BJ (cell line): Measurements from ENCODE around the gene AP3D1. TPM values are rescaled to one million over a fixed set of nuclear protein-coding genes. Genes with fewer than 3 reads are reported as not detected.

ENCODE experiments used
- CTCF ChIA-PET: fragments of 350-600 bp; formaldehyde crosslinking; extraction: SDS; loops from one replicate; lab custom pipeline; 2021; ENCODE audit warnings: antibody characterized with exemption, inconsistent platforms; lab: Yijun Ruan, JAX
- POLR2A ChIA-PET: fragments of 300-600 bp; sonication (Branson Sonifier 250); formaldehyde crosslinking; extraction: SDS; loops from one replicate; lab custom pipeline; 2021; ENCODE audit warnings: antibody characterized with exemption; lab: Charles Lee
- DNase-seq: peaks from one replicate; pipeline ENCODE4 v3.0.0-alpha.2; 2011; ENCODE audit warnings: low read depth
- H3K27me3 ChIP-seq: 2 replicates; pipeline ENCODE4 v1.6.0; 2011; ENCODE audit warnings: low read length; ENCODE audit not compliant: control insufficient read depth, insufficient read depth
- H3K36me3 ChIP-seq: 2 replicates; pipeline ENCODE4 v1.5.1; 2011; ENCODE audit warnings: low read length; ENCODE audit not compliant: control insufficient read depth, insufficient read depth
- H3K4me3 ChIP-seq: 2 replicates; pipeline ENCODE4 v1.5.1; 2011; ENCODE audit warnings: low read depth, mild to moderate bottlenecking, control low read depth, low read length
- polyA plus RNA-seq: library from polyadenylated mRNA; depleted of rRNA; stranded (reverse); fragments of >200 nt; gene quantifications from 2 replicates; pipeline ENCODE4 v1.2.3, GENCODE V29; 2011
- TF ChIP-seq, protein P1 (sequence below): IDR thresholded peaks from 2 replicates; pipeline ENCODE4 v1.5.1; 2011; ENCODE audit warnings: low read depth, mild to moderate bottlenecking, control low read depth, inconsistent platforms, low read length, moderate library complexity; ENCODE audit not compliant: insufficient read depth

The AP3D1 gene
- polyA plus RNA-seq, 1 experiment, result 122 TPM

DNA sequence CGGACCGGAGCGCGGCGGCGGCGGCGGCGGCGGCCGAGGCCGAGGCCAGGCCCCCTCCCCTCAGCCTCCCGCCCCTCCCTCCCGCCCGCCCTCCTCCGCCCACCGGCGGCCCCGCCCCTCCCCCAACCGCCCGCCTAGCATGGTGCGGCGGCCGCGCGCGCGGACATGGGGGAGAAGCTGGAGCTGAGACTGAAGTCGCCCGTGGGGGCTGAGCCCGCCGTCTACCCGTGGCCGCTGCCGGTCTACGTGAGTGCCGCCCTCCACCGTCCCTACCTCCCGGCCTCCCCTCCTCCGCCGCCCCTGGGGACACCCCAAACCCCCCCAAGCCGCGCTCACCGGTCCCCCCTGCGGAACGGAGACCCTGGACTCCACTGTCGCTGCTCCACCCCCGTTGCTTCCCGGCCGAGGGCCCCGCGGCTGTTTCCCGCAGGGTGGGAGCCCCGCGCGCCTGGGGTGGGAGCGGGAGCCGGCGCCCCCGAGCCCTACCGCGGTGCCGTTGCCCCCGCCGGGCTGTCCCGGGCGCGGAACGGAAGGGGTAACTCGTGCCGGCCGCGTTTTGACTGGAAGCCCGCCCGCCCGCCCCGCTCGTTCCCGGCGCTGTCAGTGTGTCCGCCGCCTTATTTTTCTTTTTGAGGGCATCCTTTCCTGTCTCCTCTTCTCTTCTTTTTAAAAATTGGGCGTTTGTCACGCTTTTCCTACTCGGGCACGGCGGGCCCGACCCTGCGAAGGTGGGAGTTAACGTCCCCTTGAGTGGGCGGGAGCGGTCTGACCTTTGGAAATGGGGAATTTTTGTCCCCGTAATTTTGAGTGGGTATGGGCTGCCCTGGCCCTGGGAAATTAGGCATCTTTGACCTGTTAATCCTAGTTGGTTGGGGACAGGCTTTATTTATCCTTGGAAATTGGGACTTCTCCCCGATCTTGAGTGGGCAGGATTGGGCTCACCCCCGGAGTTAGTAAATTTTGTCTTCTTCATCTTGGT lies 12.9 kb upstream of the AP3D1 start:
- POLR2A ChIA-PET, result interaction anchor here (0.5 kb wide), 1 partner anchor 72 kb away, joined by 3 read pairs; the partner anchor contains the start of gene PLEKHJ1
- no peak for DNase-seq

DNA sequence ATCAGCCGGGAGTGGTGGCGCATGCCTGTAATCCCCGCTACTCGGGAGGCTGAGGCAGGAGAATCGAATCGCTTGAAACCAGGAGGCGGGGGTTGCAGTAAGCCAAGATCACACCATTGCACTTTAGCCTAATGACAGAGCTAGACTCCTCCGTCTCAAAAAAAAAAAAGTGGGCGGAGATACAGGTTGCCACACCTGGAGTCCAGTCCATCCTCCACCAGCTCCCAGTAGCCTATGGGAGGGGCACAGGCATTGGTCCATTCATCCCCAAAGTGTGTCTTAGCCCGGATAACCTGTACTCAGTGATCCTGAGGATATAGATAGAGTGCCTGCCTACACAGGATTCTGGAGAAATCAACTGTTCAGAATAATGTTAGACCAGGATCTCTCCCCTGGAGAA lies 9.0 kb upstream of the AP3D1 start:
- no peak for DNase-seq
- ChIA-PET CTCF (interaction anchor here (0.7 kb wide), 1 partner anchor 84 kb away, joined by 3 read pairs; no protein-coding TSS in a partner anchor), POLR2A (no interaction called here)
- TF ChIP-seq, protein P1, sequence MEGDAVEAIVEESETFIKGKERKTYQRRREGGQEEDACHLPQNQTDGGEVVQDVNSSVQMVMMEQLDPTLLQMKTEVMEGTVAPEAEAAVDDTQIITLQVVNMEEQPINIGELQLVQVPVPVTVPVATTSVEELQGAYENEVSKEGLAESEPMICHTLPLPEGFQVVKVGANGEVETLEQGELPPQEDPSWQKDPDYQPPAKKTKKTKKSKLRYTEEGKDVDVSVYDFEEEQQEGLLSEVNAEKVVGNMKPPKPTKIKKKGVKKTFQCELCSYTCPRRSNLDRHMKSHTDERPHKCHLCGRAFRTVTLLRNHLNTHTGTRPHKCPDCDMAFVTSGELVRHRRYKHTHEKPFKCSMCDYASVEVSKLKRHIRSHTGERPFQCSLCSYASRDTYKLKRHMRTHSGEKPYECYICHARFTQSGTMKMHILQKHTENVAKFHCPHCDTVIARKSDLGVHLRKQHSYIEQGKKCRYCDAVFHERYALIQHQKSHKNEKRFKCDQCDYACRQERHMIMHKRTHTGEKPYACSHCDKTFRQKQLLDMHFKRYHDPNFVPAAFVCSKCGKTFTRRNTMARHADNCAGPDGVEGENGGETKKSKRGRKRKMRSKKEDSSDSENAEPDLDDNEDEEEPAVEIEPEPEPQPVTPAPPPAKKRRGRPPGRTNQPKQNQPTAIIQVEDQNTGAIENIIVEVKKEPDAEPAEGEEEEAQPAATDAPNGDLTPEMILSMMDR, result no peak
- H3K27me3 ChIP-seq, result no peaks in the 10 kb centered on the region
- H3K4me3 ChIP-seq, result no peak overlapping the region
- H3K36me3 ChIP-seq, result no peaks in the 10 kb centered on the region

More for the DNA sequence above, 12.9 kb upstream of the AP3D1 start:
- H3K36me3 ChIP-seq, result no peaks in the 10 kb centered on the region
- peak overlapping the region; percentile 96 for H3K4me3 ChIP-seq
- TF ChIP-seq, protein P1, result no peak
- CTCF ChIA-PET, result no interaction called here
- no peaks in the 10 kb centered on the region for H3K27me3 ChIP-seq

DNA sequence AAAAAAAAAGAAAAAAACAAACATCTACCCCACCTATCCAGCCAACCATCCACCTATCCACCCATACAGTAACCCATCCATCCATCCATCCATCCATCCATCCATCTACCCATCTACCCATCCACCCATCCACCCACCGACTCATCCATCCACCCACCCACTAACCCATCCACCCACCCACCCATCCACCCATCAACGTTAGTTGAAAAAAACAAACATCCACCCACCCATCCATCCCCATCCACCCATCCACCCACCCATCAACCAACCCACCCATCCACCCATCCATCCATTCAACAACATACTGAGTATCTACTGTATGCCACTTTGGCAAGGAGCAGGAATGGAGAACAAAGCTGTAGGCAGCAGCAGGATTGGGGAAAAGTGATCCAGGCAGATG lies 6.1 kb upstream of the AP3D1 start:
- no peak for DNase-seq
- Histone ChIP-seq H3K4me3 (no peak overlapping the region), H3K36me3 (no peaks in the 10 kb centered on the region), H3K27me3 (no peaks in the 10 kb centered on the region)
- ChIA-PET CTCF (interaction anchor here (0.6 to 2.0 kb wide), 4 partner anchors 17 to 170 kb away, joined by 3 to 9 read pairs (median 4); no protein-coding TSS in a partner anchor), POLR2A (no interaction called here)
- TF ChIP-seq, protein P1, result no peak

DNA sequence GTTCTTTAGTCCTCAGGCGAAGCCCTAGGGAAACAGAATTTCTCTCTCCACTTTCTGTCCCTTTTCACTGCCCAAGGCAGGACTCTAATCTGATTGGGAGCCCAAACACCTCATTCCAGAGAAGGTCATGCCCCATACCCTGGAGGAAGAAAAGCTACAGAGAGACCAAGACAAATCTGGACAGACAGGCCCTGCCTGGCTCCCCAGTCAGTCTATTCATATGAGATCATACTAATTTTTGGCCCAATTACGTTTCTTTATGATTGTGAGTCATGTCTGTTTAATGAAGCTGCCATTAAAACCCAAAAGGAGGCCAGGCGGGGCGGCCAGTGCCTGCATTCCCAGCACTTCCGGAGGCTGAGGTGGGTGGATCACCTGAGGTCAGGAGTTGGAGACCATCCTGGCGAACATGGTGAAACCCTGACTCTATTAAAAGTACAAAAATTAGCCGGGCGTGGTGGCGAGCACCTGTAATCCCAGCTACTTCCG lies 3.3 kb upstream of the AP3D1 start:
- peak; percentile 87 for DNase-seq
- H3K27me3 ChIP-seq, result no peaks in the 10 kb centered on the region
- ChIA-PET POLR2A (interaction anchor here (0.6 to 0.7 kb wide), 2 partner anchors 77 to 89 kb away, joined by 6 to 8 read pairs; no protein-coding TSS in a partner anchor), CTCF (interaction anchor here (0.7 to 3.5 kb wide), 5 partner anchors 32 to 161 kb away, joined by 3 to 35 read pairs (median 11); partner anchors contain the start of gene PLEKHJ1)
- peaks cover 2% of the 10 kb centered on the region; the same call in 1 of the 2 replicates for H3K36me3 ChIP-seq
- no peak overlapping the region for H3K4me3 ChIP-seq
- TF ChIP-seq, protein P1, result no peak
